MV-4-11 (cell line): ENCODE data around the gene RCC1.
A peak's percentile ranks its signal among the peaks of the same experiment; 100 is the strongest.
"Not testable (repeated sequence)": the region's sequence is repeated elsewhere in the genome, so short reads cannot be mapped to it uniquely, and the experiment has no call there.

Source experiments
- DNase-seq: peaks from one replicate; lab custom pipeline; 2025; lab: John Stamatoyannopoulos, UW

Gene RCC1

GRCh38 chr1:28505406-28506187 lies at the start of gene RCC1:
TSS of gene RCC1 (plus strand) at chr1:28506043. CDS start at chr1:28529867, 23,824 bp downstream.
- peak; percentile 98 for DNase-seq

- DNase-seq = peak; percentile 82
Observed at GRCh38 chr1:28456078-28456477, 49.8 kb upstream of the RCC1 start.

GRCh38 chr1:28457678-28458077 lies 48.2 kb upstream of the RCC1 start:
- DNase-seq = no peak

- no peak for DNase-seq
Observed at GRCh38 chr1:28458237-28459228, 47.3 kb upstream of the RCC1 start.

- no peak for DNase-seq
Observed at GRCh38 chr1:28466226-28466778, 39.5 kb upstream of the RCC1 start.

GRCh38 chr1:28470146-28470545 lies 35.7 kb upstream of the RCC1 start:
- DNase-seq = no peak

GRCh38 chr1:28479497-28479896 lies 26.3 kb upstream of the RCC1 start:
- not testable (repeated sequence) for DNase-seq

- DNase-seq = no peak
Observed at GRCh38 chr1:28480308-28480707, 25.5 kb upstream of the RCC1 start.

GRCh38 chr1:28482138-28482537 lies 23.7 kb upstream of the RCC1 start:
- DNase-seq = no peak

- no peak for DNase-seq
Observed at GRCh38 chr1:28482702-28483101, 23.1 kb upstream of the RCC1 start.

GRCh38 chr1:28494737-28495136 lies 11.1 kb upstream of the RCC1 start:
- no peak for DNase-seq

GRCh38 chr1:28499553-28499952 lies 6.3 kb upstream of the RCC1 start:
- DNase-seq = no peak

- no peak for DNase-seq
Observed at GRCh38 chr1:28501925-28502324, 3.9 kb upstream of the RCC1 start.

GRCh38 chr1:28503117-28503516 lies 2.7 kb upstream of the RCC1 start:
- DNase-seq = no peak

GRCh38 chr1:28506907-28507246 lies 1.0 kb downstream of the RCC1 start:
- DNase-seq = no peak

GRCh38 chr1:28507247-28507645 lies 1.4 kb downstream of the RCC1 start:
- no peak for DNase-seq

GRCh38 chr1:28507646-28508434 lies 2.0 kb downstream of the RCC1 start:
- no peak for DNase-seq

- no peak for DNase-seq
Observed at GRCh38 chr1:28508435-28508754, 2.6 kb downstream of the RCC1 start.

- DNase-seq = no peak
Observed at GRCh38 chr1:28509705-28510272, 3.9 kb downstream of the RCC1 start.

GRCh38 chr1:28510273-28510969 lies 4.6 kb downstream of the RCC1 start:
- DNase-seq = peak; percentile 73

- DNase-seq = peak; percentile 73
Observed at GRCh38 chr1:28510970-28511440, 5.2 kb downstream of the RCC1 start.
